ENCODE data around the gene PTGR3.

DNA sequence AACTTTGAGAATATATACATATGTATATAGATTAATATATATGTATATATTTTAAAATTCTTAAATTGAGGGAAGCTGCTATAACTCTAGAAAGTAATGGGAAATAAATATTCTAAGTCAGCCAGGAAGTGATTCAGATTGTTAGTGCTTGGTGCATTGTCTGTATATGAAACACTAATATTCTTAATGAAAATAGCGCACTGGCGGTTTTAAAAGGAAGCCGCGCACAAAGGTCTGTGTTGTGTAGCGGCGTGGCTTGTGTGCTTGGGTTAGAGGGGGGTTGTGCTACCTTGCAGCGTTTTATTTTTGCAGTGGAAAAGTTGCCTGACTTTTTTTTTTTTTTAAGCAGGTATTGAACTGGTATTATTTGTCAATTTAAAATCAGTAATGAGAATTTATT is 13.0 kb upstream of the PTGR3 start:
- TF ChIP-seq EP300 (IDR thresholded peaks at IDR 0.05; ENCODE audit: borderline replicate concordance) (no peak), RAD21 (IDR thresholded peaks at IDR 0.05; ENCODE audit: low read depth) (no peak), CREB1 (IDR thresholded peaks at IDR 0.05; ENCODE audit: low read depth) (no peak), MAX (IDR thresholded peaks at IDR 0.05) (no peak), CEBPB (IDR thresholded peaks at IDR 0.05) (no peak), ZBTB7A (IDR thresholded peaks at IDR 0.05; ENCODE audit: low read depth) (no peak), USF1 (IDR thresholded peaks at IDR 0.05) (no peak), REST (IDR thresholded peaks at IDR 0.05; ENCODE audit: low read depth) (no peak), YY1 (IDR thresholded peaks at IDR 0.05; ENCODE audit: low read depth) (no peak), FOXM1 (IDR thresholded peaks at IDR 0.05; ENCODE audit: borderline replicate concordance, low read depth) (no peak), TCF12 (IDR thresholded peaks at IDR 0.05; ENCODE audit: low read depth) (no peak)
